Cerebellar cortex (tissue), 1 donor: ENCODE measurements around the gene MAST4.
"Not testable (repeated sequence)": the region's sequence is repeated elsewhere in the genome, so short reads cannot be mapped to it uniquely, and the experiment has no call there.

Experiments used
- DNase-seq: peaks from one replicate; pipeline ENCODE4 v3.0.0-alpha.2; 2015; ENCODE audit warnings: low spot score

The MAST4 gene

GRCh38 chr5:67160985-67161384, 564.8 kb downstream of the MAST4 start:
- DNase-seq: no peak

- no peak for DNase-seq
Measured at GRCh38 chr5:67161767-67162166, 565.6 kb downstream of the MAST4 start.

- DNase-seq: no peak
Measured at GRCh38 chr5:67163231-67163756, 567.1 kb downstream of the MAST4 start.

- no peak for DNase-seq
Measured at GRCh38 chr5:67163863-67164595, 567.8 kb downstream of the MAST4 start.

DNA sequence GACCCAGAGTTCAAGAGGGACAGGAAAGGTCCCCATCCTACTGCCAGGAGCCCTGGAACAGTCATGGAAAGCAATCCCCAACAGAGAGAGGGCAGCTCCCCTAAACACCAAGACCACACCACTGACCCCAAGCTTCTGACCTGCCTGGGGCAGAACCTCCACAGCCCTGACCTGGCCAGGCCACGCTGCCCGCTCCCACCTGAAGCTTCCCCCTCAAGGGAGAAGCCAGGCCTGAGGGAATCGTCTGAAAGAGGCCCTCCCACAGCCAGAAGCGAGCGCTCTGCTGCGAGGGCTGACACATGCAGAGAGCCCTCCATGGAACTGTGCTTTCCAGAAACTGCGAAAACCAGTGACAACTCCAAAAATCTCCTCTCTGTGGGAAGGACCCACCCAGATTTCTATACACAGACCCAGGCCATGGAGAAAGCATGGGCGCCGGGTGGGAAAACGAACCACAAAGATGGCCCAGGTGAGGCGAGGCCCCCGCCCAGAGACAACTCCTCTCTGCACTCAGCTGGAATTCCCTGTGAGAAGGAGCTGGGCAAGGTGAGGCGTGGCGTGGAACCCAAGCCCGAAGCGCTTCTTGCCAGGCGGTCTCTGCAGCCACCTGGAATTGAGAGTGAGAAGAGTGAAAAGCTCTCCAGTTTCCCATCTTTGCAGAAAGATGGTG, 568.8 kb downstream of the MAST4 start:
- DNase-seq: no peak

DNA sequence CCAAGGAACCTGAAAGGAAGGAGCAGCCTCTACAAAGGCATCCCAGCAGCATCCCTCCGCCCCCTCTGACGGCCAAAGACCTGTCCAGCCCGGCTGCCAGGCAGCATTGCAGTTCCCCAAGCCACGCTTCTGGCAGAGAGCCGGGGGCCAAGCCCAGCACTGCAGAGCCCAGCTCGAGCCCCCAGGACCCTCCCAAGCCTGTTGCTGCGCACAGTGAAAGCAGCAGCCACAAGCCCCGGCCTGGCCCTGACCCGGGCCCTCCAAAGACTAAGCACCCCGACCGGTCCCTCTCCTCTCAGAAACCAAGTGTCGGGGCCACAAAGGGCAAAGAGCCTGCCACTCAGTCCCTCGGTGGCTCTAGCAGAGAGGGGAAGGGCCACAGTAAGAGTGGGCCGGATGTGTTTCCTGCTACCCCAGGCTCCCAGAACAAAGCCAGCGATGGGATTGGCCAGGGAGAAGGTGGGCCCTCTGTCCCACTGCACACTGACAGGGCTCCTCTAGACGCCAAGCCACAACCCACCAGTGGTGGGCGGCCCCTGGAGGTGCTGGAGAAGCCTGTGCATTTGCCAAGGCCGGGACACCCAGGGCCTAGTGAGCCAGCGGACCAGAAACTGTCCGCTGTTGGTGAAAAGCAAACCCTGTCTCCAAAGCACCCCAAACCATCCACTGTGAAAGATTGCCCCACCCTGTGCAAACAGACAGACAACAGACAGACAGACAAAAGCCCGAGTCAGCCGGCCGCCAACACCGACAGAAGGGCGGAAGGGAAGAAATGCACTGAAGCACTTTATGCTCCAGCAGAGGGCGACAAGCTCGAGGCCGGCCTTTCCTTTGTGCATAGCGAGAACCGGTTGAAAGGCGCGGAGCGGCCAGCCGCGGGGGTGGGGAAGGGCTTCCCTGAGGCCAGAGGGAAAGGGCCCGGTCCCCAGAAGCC, 569.6 kb downstream of the MAST4 start:
- peak; percentile 59 for DNase-seq

DNA sequence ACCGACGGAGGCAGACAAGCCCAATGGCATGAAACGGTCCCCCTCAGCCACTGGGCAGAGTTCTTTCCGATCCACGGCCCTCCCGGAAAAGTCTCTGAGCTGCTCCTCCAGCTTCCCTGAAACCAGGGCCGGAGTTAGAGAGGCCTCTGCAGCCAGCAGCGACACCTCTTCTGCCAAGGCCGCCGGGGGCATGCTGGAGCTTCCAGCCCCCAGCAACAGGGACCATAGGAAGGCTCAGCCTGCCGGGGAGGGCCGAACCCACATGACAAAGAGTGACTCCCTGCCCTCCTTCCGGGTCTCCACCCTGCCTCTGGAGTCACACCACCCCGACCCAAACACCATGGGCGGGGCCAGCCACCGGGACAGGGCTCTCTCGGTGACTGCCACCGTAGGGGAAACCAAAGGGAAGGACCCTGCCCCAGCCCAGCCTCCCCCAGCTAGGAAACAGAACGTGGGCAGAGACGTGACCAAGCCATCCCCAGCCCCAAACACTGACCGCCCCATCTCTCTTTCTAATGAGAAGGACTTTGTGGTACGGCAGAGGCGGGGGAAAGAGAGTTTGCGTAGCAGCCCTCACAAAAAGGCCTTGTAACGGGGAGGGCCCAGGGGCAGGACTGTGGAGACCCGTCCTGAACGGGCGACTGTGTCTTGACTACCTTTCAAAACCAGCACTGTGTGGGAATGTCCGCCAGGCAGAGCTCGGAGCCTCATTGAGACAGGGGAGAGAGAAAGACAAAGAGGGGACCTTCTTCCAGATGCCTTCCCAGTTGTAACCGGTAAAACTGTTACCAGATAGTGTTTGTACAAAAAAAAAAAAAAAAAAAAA, 570.5 kb downstream of the MAST4 start:
- no peak for DNase-seq

GRCh38 chr5:67168069-67168468, 571.9 kb downstream of the MAST4 start:
- DNase-seq: no peak

DNA sequence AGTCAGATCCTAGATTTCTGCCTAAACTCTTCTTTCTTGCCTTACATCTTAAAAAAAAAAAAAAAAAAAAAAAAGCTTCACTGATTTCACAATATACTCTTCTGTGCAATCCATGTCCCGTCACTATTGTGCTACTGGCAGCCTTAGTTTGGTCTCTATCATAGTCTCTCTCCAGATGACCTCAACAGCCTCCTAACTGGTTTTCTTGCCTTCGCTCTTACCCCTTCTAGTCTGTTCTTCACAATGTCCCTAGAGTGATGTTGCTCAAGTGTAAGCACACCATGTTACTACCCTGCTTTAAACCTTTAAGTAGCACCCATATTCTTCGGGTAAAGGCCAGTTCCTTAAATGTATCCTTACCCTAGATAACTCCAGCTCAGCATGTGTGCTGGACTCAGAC, 574.6 kb downstream of the MAST4 start:
- DNase-seq: no peak

- not testable (repeated sequence) for DNase-seq
Measured at GRCh38 chr5:67173351-67173750, 577.2 kb downstream of the MAST4 start.

- no peak for DNase-seq
Measured at GRCh38 chr5:67173959-67174358, 577.8 kb downstream of the MAST4 start.

GRCh38 chr5:67176936-67177335, 580.7 kb downstream of the MAST4 start:
- DNase-seq: no peak

DNA sequence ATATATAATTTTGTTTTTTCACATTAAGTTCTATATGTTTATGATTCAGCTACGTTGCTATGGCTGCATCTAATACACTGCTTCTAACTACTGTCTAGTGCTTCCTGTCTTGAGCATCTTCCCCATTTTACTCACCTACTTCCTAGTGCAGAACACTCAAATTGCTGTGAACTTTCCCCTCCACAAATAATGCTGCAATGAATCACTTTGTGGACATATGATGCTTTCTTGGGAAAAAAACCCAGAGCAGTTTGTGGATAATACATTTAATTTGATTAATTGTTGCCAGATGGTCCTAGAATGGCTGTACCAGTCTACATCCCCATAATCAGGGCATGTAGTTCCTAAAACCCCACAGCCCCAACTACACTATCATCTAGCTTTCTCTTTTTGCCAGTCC, 581.9 kb downstream of the MAST4 start:
- DNase-seq: no peak

DNA sequence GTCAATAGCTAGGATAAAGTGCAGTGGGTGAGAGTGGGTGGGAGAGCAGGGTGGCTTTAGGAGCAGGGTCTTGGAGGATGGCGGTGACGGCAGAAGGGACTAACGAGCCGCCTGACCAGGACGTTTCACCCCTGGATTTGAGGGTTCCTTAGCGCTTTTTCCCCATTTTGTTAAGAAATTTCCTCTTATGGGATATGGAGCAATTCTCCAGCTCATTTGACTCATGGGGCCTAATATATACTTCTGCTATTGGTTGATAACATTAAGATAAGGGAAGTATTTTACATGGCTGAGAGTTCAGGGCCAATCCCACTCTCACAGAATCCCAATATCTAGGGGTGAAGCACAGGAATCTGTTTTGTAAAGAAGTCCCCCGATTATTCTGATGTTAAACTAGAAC, 582.8 kb downstream of the MAST4 start:
- DNase-seq: no peak

- no peak for DNase-seq
Measured at GRCh38 chr5:67179697-67180361, 583.6 kb downstream of the MAST4 start.

GRCh38 chr5:67181648-67182221, 585.5 kb downstream of the MAST4 start:
- no peak for DNase-seq

DNA sequence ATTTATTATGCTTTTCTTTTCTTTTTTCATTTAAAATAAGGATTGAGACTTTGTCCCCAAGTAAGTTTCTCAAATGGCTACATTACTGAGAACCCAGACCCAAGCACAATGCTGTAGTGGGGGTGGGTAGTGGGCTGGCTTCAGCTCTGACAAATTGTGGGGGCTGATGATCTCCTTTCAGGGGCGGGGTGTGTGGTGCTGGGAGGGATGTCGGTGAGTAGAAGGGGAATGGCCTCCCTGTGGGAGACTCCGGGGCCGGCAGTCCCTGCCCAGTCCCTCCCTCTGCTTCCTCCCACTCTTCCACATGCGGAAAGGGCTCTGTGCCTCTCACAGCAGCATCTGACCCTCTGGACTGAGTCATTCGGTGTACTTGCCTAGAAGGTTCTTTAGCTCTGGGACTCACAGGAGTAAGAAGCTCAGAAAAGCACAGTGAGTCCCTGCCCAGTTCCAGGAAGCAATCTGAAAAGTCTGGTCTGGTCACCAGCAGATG, 586.2 kb downstream of the MAST4 start:
- DNase-seq: no peak

DNA sequence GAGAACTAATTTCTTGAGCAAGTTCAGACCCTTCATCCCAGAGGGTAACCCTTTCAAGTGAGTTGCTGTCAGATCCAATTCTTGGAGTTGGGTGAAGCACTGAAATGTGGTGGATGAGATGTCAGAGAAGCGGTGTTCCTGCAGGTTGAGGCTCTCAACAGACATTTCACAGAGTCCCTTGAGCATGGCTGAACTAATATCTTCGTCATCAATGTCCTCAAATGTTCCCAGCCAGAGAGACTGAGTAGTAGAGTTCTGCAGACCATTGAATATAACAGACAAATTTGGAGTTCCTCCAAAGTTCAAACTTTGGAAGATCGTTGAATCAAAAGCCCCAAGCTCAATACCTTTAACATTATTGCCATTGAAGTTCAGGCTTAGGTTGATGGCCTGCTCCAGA, 587.7 kb downstream of the MAST4 start:
- no peak for DNase-seq

DNA sequence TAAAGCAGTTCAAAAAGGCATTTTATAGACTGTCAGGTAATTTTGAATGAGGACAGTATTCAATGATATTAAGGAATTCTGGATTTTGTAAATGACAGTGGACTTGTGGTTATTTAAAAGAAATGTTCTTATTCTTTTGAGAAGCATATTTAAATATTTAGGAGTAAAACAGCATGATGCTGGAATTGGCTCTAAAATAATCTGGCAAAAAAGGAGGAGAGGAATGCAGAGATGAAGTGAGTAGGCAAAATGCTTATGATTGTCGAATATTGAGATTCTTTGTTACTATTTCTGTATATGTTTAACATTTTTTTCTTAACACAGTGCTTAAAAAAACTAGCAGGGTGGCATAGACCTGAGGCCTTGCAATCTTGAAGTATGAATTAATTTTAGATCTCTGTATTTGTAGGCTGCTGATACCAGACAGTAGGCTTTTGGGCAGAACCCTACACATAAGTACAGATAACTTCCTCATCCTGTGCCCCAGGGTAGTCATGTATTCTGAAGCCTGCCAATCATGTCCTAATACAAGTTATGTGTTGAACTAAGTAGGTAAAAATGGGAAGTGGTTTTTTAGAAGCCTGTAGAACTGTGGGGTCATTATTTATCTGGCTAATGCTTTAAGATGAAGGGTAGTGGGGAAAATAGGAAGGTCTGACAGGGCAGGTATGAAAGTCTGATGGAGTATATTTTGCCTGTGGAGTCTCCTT, 591.0 kb downstream of the MAST4 start:
- no peak for DNase-seq
